GM19043 (cell line): Measurements from ENCODE around the gene GPR62.

ENCODE experiments used
- ATAC-seq: cut with Tn5 transposase; IDR thresholded peaks from one replicate; pipeline ENCODE4 v1.9.1; 2021; ENCODE audit warnings: low read depth; ENCODE audit not compliant: unreplicated experiment

GPR62 gene

GRCh38 chr3:51953445-51953844 is 1.7 kb upstream of the GPR62 start:
- no peak for ATAC-seq

GRCh38 chr3:51954105-51954504 is 1.1 kb upstream of the GPR62 start:
- ATAC-seq, result no peak

- ATAC-seq, result no peak
These were observed 468 bp upstream of the GPR62 start for GRCh38 chr3:51954713-51955112.

- ATAC-seq, result peak; percentile 52
These were observed 951 bp downstream of the GPR62 start for GRCh38 chr3:51955893-51956770.

GRCh38 chr3:51957520-51958205 is 2.5 kb downstream of the GPR62 start:
- no peak for ATAC-seq

- ATAC-seq, result no peak
These were observed 3.7 kb downstream of the GPR62 start for GRCh38 chr3:51958603-51959521.

- no peak for ATAC-seq
These were observed 4.5 kb downstream of the GPR62 start for GRCh38 chr3:51959651-51960050.

GRCh38 chr3:51960386-51960785 is 5.2 kb downstream of the GPR62 start:
- ATAC-seq, result no peak

- ATAC-seq, result no peak
These were observed 5.8 kb downstream of the GPR62 start for GRCh38 chr3:51961011-51961410.

GRCh38 chr3:51961602-51962569 is 6.7 kb downstream of the GPR62 start:
- ATAC-seq, result no peak

GRCh38 chr3:51962854-51963530 is 7.8 kb downstream of the GPR62 start:
- no peak for ATAC-seq

GRCh38 chr3:51963951-51964451 is 8.8 kb downstream of the GPR62 start:
- no peak for ATAC-seq

- no peak for ATAC-seq
These were observed 9.3 kb downstream of the GPR62 start for GRCh38 chr3:51964521-51964920.

GRCh38 chr3:51966016-51966415 is 10.8 kb downstream of the GPR62 start:
- no peak for ATAC-seq

GRCh38 chr3:51966486-51966885 is 11.3 kb downstream of the GPR62 start:
- ATAC-seq, result no peak

GRCh38 chr3:51966922-51967383 is 11.8 kb downstream of the GPR62 start:
- ATAC-seq, result no peak

- no peak for ATAC-seq
These were observed 12.4 kb downstream of the GPR62 start, which contains the start of gene PCBP4 for GRCh38 chr3:51967384-51968169. TSS of gene PCBP4 (minus strand) at chr3:51967454. CDS start at chr3:51961240, 6,214 bp downstream.

GRCh38 chr3:51968170-51968775 is 13.1 kb downstream of the GPR62 start:
- no peak for ATAC-seq
